Stimulated activated CD4-positive, alpha-beta T cell treated with anti-CD3 and anti-CD28 coated beads, Interleukin-1b, Interleukin-23, amount 100 ng/mL, for 4 hours (primary cell): ENCODE measurements around the gene CDK2AP2.
"Not testable (repeated sequence)": the region's sequence is repeated elsewhere in the genome, so short reads cannot be mapped to it uniquely, and the experiment has no call there.

Experiments used
- DNase-seq, 2 donors: peaks; one replicate each; pipeline ENCODE4 v3.0.0-alpha.2; 2020; ENCODE audit warnings: low read depth in 2 of 2

Gene CDK2AP2

DNA sequence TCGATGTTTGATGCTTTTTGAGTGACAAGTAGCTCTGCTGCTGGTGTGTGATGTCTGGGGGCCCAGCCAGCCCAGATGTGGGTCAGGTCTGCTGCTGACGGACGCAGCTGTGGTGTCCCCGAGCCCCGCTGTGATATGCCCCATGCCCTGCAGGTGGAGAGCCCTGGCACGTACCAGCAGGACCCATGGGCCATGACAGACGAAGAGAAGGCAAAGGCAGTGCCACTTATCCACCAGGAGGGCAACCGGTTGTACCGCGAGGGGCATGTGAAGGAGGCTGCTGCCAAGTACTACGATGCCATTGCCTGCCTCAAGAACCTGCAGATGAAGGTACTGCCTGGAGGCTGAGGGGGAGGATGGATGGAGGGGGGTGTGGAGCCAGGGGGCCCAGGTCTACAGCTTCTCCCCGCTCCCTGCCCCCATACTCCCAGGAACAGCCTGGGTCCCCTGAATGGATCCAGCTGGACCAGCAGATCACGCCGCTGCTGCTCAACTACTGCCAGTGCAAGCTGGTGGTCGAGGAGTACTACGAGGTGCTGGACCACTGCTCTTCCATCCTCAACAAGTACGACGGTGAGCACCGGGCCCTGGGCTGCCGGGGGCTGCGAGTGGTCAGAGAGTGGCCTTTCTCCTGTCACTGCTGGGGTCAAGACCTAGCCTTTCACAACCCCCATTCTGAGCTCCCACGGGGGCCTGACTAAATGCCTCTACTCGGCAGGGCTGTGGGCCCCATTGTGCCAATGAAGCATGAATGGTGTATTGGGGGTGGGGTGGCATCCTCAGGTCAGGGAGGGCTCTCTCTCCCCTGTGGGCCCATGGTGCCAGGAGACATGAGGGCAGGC lies 17.9 kb downstream of the CDK2AP2 start:
- no peak for DNase-seq

DNA sequence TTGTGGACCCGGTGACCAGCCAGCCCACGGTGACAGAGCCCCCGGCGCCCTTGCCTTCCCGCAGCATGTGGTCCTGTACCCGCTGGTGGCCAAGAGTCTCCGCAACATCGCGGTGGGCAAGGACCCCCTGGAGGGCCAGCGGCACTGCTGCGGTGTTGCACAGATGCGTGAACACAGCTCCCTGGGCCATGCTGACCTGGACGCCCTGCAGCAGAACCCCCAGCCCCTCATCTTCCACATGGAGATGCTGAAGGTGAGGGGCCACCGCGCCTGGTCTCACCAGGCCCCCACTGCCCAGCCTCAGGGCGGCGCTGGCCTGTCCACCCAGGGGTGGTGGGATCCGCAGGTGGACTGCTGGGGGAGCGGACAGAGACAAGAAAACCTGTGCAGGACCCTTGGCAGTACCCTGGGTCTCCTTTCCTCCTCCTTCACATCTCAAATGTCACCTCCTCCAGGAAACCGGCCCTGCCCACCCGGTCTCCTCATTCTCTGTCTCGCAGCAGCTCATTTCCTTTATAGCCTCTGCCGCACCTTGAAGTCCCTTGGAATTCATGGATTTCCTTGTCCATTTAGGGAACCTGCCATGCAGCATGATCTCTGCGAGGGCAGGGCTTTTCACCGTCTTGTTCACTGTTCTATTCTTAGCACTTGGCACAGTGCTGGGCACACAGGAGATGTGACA lies 18.6 kb downstream of the CDK2AP2 start:
- no peak for DNase-seq

DNA sequence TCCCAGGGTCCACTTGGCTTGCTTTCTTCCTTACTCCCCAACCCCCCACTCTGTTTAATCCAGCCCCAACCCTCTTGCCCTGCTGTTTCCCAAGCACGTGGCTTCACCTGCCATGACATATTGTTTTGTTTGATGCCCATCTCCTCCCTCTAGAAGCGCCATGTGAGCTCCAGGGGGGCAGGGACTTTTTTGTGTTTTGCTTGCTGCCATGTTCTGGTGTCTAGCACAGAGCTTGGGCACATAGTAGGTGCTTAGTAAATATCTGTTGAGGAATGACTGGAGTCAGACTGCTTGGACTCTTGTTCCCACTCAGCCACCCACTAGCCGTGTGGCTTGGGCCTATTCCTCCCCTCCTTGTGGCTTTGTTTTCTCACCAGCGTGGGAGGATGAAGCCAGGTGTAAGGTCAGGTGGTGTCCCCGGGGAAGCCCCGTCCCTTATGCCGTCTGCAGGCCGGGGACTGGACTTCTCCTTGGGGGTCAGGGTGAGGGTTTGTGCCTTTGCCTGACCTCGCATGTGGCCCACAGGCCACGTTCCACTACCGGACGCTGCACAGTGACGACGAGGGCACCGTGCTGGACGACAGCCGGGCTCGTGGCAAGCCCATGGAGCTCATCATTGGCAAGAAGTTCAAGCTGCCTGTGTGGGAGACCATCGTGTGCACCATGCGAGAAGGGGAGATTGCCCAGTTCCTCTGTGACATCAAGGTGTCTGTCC lies 21.3 kb downstream of the CDK2AP2 start:
- DNase-seq = no peak

DNA sequence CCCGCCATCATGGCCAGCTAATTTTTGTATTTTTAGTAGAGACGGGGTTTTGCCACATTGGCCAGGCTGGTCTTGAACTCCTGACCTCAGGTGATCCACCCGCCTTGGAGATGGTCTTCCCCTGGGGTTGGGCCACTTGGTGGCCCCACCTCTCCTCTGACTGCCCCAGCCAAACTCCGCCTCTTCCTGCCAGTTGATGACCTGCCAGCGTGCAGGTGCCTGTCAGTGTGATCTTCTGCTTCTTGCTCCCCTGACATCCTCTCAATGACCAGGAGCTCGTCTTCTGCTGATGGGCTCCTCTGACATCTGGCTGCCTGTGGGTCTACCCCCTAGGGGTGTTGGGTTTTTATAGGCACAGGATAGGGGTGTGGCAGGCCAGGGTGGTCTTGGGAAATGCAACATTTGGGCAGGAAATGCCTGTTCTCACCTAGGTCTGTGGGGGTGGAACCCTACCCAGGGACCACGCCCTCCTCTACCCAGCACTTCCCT lies 22.0 kb downstream of the CDK2AP2 start:
- DNase-seq = not testable (repeated sequence)

DNA sequence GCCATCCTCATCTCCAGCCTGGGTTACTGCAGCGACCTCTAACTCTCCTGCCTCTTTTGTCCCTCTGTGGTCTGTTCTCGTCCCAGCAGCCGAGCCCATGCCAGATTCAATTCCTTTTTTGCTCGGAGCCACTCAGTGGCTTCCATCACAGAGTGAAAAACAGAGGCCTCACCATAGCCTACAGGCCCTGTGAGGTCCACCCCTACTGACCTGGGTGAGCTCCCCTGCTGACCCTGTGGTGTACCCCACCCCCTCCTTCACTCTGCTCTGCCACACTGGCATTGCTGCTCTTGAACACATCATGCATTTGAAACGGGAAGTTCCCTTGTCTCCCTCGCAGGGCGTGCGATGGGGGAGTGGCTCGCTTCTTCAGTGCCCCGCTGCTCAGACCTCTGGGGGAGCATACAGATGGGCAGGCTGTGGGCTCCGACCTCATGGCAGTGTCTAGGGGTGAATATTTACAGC lies 23.1 kb downstream of the CDK2AP2 start:
- peak in 1 of 2 donors; percentile 56 for DNase-seq

DNA sequence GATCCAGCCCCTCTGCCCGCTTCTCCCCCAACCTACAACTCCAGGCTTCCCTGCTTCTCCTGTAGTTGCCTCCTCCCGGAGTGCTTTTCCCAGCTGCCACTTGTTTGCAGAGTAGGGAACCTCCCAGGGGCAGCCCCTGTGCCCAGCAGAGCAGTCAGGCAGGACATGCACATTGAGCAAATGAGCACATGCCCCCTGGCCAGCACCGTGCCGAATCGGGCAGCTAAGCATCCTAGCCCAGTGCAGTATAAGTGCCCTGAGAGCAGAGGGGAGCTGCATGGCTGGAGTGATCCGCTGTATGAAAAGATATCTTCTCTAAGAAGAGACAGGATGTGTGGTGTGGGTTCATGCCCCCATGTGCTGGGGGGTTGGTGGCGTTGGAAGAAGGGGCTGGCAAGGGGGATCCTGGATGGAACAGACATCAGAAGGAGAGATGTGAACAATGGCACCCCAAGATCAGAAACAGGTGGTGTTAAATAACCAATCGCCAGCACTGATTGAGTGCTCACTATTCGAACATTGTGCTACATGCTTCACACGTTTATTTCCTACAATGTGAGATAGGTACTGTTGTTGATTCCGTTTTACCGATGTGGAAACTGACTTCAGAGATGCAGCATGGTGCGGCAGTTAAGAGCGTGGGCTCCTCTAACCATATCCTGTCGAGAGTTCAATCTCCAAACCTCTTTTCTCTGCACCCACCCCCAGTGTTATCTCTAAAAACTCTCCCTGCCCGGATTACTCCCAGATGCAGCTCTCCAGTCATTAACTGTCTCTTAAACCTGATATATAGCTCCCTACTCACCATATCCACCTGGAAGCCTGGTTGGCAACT lies 23.9 kb downstream of the CDK2AP2 start:
- DNase-seq = no peak

DNA sequence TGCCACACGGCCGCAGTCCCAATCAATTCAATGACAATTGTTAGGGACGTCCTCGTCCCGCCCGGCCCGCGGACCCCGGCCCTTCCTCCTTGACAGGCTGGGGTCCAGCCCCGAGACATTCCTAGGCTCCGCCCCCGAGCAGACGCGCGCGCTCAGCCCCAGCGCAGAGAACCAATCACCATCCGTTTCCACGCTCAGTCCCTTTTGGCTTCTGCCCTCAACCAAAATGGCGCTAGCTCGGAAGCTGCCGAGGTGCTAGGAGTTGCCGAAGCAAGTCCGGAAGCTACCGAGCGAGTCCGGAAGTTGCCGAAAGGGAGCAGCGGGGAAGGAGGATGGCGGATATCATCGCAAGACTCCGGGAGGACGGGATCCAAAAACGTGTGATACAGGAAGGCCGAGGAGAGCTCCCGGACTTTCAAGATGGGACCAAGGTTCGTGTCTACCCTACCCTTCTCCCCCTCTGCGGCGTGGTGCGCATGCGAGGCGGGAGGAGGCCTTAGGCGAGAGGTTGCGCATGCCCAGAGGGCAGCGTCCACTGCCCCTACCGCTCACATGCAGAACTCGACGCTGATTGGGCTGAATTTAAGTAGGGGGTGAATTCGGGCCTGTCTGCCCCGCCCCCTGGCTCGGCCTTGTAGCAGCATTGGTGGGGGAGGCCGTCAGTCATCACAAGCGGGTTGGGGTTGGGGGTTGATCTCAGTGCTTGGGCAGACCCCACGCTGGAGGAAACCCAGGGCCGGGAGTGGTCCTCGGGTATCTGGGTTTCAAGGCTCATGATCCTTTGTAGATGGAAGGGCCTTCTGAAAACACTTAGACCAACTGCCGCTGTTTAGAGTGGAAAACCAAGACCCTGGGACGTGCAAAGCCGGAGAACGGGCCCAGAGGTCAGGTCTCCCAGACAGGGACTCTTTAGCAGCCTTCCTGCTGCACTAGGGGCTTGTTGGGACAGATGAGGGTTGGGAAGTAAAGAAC lies 24.8 kb downstream of the CDK2AP2 start, which contains the start of gene AIP:
Gene AIP, plus strand, starts transcription at position 200 of the 972 bp plus-strand sequence. Its CDS starts 133 bp downstream, at position 333.
- DNase-seq = peak; percentile 91 to 92

DNA sequence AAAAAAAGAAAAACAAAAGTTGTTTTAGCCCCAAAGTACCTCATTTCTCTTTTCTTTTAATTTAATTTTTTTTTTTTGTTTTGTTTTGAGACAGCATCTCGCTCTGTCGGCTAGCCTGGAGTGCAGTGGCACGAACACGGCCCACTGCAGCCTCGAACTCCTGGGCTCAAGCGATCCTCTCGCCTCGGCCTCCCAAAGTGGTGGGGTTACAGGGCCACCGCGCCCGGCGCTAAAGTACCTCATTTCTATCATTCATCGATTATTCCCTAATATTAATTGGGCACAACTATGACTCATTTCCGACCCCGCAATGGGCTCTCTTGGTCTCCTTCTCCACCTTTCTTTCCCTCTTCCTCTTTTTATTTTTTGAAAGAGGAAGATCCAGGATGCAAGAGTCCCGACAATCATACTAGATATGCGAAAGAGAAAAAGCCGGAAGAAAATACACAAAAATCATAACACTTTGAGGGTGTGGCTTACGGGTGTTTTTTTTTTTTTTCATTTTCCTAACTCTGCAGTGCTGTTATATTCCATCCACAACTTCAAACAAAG lies 25.6 kb downstream of the CDK2AP2 start:
- DNase-seq = no peak

DNA sequence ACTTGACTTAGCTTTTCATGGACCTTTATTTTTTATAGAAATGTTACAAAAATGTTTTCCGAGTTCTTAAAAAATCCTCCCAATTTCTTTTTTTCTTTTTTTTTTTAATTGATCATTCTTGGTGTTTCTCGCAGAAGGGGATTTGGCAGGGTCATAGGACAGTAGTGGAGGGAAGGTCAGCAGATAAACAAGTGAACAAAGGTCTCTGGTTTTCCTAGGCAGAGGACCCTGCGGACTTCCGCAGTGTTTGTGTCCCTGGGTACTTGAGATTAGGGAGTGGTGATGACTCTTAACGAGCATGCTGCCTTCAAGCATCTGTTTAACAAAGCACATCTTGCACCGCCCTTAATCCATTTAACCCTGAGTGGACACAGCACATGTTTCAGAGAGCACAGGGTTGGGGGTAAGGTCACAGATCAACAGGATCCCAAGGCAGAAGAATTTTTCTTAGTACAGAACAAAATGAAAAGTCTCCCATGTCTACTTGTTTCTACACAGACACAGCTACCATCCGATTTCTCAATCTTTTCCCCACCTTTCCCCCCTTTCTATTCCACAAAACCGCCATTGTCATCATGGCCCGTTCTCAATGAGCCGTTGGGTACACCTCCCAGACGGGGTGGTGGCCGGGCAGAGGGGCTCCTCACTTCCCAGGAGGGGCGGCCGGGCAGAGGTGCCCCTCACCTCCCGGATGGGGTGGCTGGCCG lies 30.5 kb downstream of the CDK2AP2 start:
- not testable (repeated sequence) for DNase-seq

DNA sequence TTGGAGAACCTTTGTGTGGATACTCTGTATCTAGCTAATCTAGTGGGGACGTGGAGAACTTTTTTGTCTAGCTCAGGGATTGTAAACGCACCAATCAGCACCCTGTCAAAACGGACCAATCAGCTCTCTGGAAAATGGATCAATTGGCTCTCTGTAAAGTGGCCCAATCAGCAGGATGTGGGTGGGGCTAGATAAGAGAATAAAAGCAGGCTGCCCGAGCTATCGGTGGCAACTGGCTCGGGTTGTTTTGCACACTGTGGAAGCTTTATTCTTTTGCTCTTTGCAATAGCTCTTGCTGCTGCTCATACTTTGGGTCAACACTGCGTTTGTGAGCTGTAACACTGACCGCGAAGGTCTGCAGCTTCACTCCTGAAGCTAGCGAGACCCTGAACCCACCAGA lies 31.3 kb downstream of the CDK2AP2 start:
- not testable (repeated sequence) for DNase-seq

DNA sequence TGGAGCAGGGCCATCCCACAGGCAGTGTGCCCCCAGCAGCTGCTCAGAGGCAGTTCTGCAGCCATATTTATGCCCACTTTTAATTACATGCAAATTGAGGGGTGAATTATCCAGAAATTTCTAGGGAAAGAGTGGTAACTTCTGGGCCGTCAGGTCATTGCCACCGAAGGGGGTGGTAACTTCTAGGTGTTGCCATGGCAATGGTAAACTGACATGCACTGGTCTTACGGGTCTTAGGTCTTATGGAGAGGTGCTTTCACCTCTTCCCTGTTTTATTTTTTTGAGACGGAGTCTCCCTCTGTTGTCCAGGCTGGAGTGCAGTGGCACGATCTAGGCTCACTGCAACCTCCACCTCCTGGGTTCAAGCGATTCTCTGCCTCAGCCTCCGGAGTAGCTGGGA lies 35.1 kb downstream of the CDK2AP2 start:
- DNase-seq = no peak

DNA sequence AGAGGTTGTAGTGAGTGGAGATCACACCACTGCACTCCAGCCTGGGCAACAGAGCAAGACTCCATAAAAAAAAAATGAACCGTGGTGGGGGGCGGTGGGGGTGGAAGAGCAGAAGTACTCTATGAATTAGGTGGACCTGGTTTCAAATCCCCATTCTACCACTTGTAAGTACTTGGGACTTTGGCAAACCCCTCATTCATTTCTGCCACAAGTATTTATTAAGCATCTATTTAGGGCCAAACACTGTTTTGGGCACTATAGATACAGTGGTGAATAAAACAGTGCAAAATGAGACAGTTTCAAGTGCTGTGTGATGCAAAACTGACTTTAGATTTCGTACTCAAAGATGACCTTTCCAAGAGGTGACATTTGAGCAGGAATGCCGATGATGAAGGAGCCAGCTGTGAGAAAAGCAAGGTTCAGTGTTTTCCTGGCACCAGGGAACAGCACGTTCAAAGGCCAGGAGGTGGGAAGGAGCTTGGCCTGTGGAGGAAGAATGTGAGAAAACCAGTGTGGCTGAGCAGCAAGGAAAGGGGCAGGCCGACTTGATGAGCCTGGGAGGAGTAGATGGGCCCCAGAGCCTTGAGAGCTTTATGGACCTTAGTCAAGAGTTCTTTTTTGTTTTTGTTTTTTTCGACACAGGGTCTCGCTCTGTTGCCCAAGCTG lies 37.5 kb downstream of the CDK2AP2 start:
- DNase-seq = no peak

DNA sequence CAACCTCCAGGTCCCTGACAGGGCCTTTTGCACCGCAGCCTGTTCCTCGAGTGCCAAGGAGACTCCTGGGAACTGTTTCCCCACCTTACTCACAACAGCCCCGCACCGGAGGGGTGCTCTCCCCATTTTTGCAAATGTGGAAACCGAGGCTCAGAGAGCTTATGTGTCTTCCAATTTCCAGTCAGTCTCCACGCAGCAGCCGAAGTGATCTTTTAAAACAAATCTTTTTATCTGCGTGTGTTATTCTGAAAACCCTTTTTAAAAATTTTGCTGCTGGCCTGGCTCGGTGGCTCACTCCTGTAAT lies 38.5 kb downstream of the CDK2AP2 start:
- DNase-seq = no peak

DNA sequence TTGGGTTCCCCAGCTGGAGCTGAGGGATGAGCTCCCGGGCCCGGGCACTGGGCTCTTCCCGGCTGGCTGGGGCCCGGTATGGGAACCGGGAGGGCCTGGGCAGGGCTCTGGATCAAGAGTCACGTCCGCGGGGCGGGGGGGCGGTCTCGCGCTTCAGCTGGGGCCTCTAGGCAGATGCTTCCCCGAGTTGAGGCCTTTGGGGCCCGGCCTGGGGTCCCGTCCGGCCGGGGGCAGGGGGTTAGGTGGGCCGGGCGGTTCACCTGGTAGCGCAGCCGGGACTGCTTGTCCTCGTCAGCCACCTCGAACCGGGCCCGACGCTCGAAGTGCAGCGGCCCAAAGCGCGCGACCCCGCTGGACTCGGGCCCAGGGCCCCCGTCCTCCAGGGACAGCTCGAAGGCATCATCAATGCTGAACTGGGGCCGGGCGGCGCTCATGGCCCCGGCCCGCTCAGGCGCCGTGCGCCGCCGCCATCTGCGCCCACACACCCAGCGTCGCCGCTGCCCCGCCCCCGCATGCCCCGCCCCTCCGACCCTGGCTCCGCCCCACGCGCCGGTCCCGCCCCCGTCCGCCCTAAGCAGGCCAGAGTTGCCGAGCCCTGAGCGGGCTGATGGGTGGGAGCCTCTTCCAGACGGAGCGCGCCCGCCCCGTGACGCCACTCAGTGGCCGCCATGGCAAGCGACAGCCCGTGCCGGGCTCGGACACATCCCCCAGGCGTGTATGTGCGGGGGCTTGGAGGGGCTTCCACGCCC lies 39.0 kb downstream of the CDK2AP2 start, which contains the start of gene TMEM134:
Gene TMEM134, minus strand, starts transcription at position 493 of the 749 bp plus-strand sequence. Its CDS starts 59 bp downstream, at position 434.
- peak; percentile 93 to 94 for DNase-seq

DNA sequence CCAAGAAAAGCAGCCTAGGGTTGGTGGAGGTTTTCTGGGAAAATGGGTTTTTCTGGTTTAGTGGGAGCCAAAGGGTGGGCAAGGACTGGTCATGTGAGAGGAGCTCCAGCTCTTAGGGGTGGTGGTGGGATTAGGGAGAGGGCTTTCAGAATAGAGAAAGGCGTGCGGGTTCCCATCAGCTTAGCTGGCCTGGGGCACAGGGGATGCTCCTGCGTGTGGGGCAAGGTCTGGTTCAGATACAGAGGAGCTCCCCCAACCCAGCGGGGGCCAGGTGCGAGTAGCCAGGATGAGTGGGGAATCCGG lies 39.6 kb downstream of the CDK2AP2 start:
- no peak for DNase-seq

DNA sequence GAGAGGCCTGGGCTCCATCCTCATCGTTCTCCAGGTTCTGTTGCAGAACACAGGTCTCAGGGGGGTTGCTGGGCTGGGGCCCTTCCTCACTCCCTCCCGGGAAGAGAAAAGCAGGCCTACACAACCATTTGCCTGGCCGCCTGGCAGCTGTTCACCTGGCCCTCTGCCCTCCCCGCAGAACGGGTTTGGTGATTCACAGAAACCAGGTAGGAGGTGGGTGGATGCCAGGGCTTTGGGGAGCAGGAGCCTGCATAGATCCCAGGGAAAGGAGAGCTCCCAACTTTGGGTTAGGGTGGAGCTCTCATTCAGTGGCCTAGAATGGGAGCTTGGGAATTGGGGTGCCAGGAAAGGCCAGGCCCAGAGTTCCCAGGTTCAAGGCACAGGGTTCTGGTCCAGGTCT lies 39.9 kb downstream of the CDK2AP2 start:
- DNase-seq = no peak

DNA sequence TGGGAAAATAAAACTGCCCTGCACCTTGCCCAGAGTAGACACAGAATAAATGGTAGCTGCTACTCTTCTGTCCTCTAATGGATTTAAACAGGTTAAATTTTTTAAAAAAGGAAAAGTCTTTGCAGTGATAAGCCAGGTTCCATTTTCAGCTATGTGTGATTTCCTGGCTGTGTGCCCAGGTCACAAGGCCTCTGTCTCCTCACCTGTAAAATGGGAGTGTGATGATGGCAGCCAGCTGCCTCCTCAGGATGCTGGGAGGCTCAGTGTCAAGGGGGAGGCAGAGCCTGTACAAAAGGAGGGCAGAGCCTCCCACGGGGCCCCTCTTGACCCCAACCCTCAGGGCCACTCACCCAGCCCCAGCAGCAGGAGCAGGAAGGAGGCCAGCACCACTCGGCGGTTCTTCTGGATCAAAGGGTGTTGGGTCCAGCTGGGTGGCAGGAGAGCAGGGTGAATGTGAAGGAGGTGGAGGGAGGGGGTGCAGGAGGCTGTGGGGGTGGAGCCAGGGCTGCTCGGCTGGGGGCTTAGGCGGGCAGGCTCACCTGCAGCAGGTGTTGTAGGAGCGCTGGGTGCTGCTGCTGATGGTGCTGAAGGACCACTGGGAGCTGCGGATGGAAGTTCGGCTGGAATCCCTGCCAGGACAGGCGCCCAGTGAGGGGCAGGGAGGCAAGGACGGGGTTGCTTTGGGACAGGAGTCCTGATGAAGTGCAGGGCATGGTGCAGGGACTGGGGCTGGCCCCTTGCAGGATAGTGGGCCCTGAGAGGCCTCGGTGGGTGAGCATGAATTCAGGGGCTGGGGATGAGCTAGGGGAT lies 40.8 kb downstream of the CDK2AP2 start:
- DNase-seq = no peak
